Kidney (tissue), 14 donors: Measurements from ENCODE around the gene PTGDR2. TPM values are rescaled to one million over a fixed set of nuclear protein-coding genes. Genes with fewer than 3 reads are reported as not detected.

ENCODE experiments used
- DNase-seq, 5 donors: peaks; one replicate each; pipeline ENCODE4 v3.0.0-alpha.2; 2013 to 2020
- FAIRE-seq: peaks from 2 replicates; lab custom pipeline; 2012; peaks lifted over from hg19 to GRCh38; lab: Jason Lieb, UNC
- H3K27ac ChIP-seq, 2 donors: one replicate each; pipeline ENCODE4 v1.7.0; 2013; ENCODE audit warnings: low read depth in 2 of 2, low read length in 2 of 2, inconsistent platforms in 1 of 2
- H3K27me3 ChIP-seq: one replicate; pipeline ENCODE4 v1.7.1; 2013; ENCODE audit warnings: low read length, inconsistent platforms; ENCODE audit not compliant: control insufficient read depth, insufficient read depth
- H3K36me3 ChIP-seq, 3 donors: one replicate each; pipeline versions ENCODE4 v1.7.0 to v1.7.1; 2013; ENCODE audit warnings: low read length in 3 of 3, control low read depth in 1 of 3, inconsistent platforms in 1 of 3; ENCODE audit not compliant: insufficient read depth in 3 of 3, control insufficient read depth in 2 of 3
- H3K4me1 ChIP-seq, 3 donors: one replicate each; pipeline versions ENCODE4 v1.7.0 to v1.7.1; 2013; ENCODE audit warnings: low read length in 3 of 3, inconsistent platforms in 1 of 3, low read depth in 1 of 3; ENCODE audit not compliant: control insufficient read depth in 2 of 3, insufficient read depth in 2 of 3
- H3K4me3 ChIP-seq, 3 donors: one replicate each; pipeline versions ENCODE4 v1.7.0 to v1.8.1; 2013; ENCODE audit warnings: low read length in 3 of 3, control low read depth in 1 of 3, inconsistent platforms in 1 of 3
- H3K9ac ChIP-seq, 3 donors: one replicate each; pipeline versions ENCODE4 v1.7.0 to v1.7.1; 2013; ENCODE audit warnings: low read length in 3 of 3, control low read depth in 1 of 3, inconsistent platforms in 1 of 3
- H3K9me3 ChIP-seq, 3 donors: one replicate each; pipeline versions ENCODE4 v1.7.0 to v1.7.1; 2013; ENCODE audit warnings: low read length in 3 of 3, control low read depth in 1 of 3, inconsistent platforms in 1 of 3; ENCODE audit not compliant: control insufficient read depth in 2 of 3, insufficient read depth in 1 of 3
- intact Hi-C: fragments of 100-400 bp; cut with DNase I; formaldehyde crosslinking; loops from one replicate; pipeline ENCODE4 v1.11.1; 2022
- polyA plus RNA-seq: library from polyadenylated mRNA; stranded (reverse); fragments of 350-450 nt; fragmentation: Illumina TruSeq; extraction: RNeasy Lipid Tissue Mini Kit (QIAGEN cat#74804); gene quantifications from one replicate; pipeline ENCODE4 v1.2.3, GENCODE V29; 2014; ENCODE audit warnings: low read depth, low replicate concordance; ENCODE audit not compliant: insufficient read depth
- total RNA-seq: library from RNA; stranded (reverse); fragmentation: NEBNext Ultra II Directional; extraction: Animal tissue kit (Norgen Biotek cat#: 25700); gene quantifications from one replicate; pipeline ENCODE4 v1.2.1, GENCODE V29; 2021
- TF ChIP-seq, protein P1 (sequence below): IDR thresholded peaks from 3 replicates; pipeline ENCODE4 v1.5.1; 2012; ENCODE audit warnings: mild to moderate bottlenecking, moderate library complexity, borderline replicate concordance; ENCODE audit not compliant: insufficient read depth; ENCODE audit errors: extremely low read depth
- donor health status: control.
- donor health status: control.
- donor health status: control.
- donor health status: control.
- donor health status: control.
- donor health status: DM: yes; HTN: yes; CAD: no.
- donor health status: Normal renal cell carcinoma (clear cell type).

PTGDR2 gene
- total and polyA plus RNA-seq, 2 donors from 2014 or later: 0.16 TPM; not detected in 1

DNA sequence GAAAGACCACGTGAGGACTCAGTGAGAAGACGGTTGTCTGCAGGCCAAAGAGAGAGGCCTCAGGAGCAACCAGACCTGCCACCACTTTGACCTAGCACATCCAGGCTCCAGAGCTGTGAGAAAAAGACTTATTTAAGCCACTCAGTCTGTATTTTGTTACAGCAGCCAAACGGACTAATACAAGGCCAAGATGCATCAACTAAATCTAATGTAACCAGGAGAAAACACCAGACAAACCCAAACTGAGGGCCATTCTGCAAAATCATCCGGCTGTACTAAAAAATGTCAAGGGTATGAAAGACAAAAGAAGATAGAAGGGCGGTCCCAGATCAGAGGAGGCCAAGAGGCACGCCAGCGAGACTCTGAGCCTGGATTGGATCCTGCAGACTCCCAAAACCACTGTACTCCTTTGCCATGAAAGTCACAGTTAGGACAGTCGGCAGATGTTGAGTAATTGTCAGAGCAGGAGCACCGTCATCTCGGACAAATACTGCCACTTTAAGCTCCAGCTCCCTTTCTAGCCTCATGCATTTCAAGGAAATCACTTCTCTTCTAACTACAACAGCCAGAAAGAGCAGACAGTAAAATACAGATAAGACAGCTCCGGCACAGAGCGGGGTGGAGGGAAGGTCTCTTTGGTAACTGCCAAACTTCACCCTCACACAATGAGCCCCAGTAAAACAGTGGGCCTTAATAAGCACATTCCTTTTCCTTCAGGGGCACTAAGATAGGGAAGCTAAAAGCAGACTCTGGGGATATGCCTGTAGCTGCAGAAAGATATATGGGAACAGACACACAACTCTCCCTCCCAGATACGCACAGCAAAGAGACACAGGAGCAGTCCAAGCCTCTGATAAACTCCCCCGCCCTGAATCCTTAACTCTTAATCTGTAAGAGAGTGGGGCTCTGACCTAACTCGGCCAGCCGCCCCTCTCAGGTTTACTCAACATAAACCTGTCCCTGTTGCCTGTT is 8.1 kb upstream of the PTGDR2 start:
- no peaks in the 10 kb centered on the region for H3K9me3 ChIP-seq
- no peak overlapping the region for H3K4me3 ChIP-seq
- FAIRE-seq (no peak), DNase-seq (no peak)
- TF ChIP-seq, protein P1, sequence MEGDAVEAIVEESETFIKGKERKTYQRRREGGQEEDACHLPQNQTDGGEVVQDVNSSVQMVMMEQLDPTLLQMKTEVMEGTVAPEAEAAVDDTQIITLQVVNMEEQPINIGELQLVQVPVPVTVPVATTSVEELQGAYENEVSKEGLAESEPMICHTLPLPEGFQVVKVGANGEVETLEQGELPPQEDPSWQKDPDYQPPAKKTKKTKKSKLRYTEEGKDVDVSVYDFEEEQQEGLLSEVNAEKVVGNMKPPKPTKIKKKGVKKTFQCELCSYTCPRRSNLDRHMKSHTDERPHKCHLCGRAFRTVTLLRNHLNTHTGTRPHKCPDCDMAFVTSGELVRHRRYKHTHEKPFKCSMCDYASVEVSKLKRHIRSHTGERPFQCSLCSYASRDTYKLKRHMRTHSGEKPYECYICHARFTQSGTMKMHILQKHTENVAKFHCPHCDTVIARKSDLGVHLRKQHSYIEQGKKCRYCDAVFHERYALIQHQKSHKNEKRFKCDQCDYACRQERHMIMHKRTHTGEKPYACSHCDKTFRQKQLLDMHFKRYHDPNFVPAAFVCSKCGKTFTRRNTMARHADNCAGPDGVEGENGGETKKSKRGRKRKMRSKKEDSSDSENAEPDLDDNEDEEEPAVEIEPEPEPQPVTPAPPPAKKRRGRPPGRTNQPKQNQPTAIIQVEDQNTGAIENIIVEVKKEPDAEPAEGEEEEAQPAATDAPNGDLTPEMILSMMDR: no peak
- intact Hi-C loops: no loop called here
- no peaks in the 10 kb centered on the region for H3K36me3 ChIP-seq
- no peak overlapping the region for H3K9ac ChIP-seq
- H3K27me3 ChIP-seq: no peaks in the 10 kb centered on the region
- no peaks in the 10 kb centered on the region for H3K4me1 ChIP-seq
- H3K27ac ChIP-seq: no peak overlapping the region

DNA sequence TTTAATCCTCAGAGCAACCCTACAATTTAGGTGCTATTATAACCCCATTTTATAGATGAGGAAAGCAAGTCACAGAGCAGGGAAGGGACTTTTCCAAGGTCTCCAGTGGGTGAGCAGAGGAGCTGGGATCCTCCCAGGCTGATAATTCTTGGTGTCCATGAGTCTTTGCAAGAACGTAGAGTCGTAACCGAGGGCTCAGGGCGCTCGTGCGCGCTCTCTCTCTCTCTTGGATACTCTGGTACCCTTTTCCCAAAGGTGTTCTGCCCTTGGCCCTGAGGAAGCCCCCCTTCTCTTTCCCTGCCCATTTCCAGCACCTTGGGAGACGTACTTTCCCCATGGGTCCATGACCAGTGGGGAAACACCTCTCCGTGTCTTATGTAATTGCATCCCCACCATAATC is 6.4 kb upstream of the PTGDR2 start:
- no peaks in the 10 kb centered on the region for H3K36me3 ChIP-seq
- no peaks in the 10 kb centered on the region for H3K9me3 ChIP-seq
- intact Hi-C loops: no loop called here
- H3K4me3 ChIP-seq: no peak overlapping the region
- FAIRE-seq: no peak
- no peak for DNase-seq
- no peaks in the 10 kb centered on the region for H3K4me1 ChIP-seq
- H3K27ac ChIP-seq: no peak overlapping the region
- TF ChIP-seq, protein P1: no peak
- H3K27me3 ChIP-seq: no peaks in the 10 kb centered on the region
- no peak overlapping the region for H3K9ac ChIP-seq

DNA sequence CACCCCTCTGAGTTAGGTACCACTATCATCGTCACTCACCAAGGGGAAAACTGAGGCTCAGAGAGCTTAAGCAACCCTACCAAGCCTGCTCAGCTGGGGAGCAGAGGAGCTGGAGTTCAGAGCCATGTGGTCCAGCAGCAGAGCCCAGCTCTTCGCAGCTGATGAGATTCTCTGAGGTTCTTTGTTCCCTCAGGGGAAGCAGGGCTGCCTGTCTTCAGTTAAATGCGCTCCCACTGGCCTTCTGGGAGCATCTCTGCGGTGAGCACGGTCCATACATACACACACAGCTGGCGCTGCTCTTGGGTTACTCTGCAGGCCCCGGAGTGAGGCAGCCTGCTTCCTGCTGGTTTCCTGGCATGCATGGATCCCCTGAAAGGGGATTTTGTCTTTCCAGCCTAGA is 5.2 kb upstream of the PTGDR2 start:
- Histone ChIP-seq H3K27ac (no peak overlapping the region), H3K9ac (no peak overlapping the region), H3K27me3 (no peaks in the 10 kb centered on the region), H3K9me3 (no peaks in the 10 kb centered on the region), H3K36me3 (no peaks in the 10 kb centered on the region), H3K4me1 (no peaks in the 10 kb centered on the region), H3K4me3 (no peak overlapping the region)
- intact Hi-C loops: no loop called here
- FAIRE-seq: no peak
- DNase-seq: no peak
- TF ChIP-seq, protein P1: no peak
